ENCODE measurements around the gene ATXN7L3.
"Not testable (repeated sequence)": the region's sequence is repeated elsewhere in the genome, so short reads cannot be mapped to it uniquely, and the experiment has no call there.

Gene ATXN7L3

GRCh38 chr17:44174427-44174826, 25.3 kb downstream of the ATXN7L3 start:
- no peak for DNase-seq

GRCh38 chr17:44171931-44172455, 27.7 kb downstream of the ATXN7L3 start:
- no peak for DNase-seq

- no peak for DNase-seq
These were observed 29.0 kb downstream of the ATXN7L3 start, which contains the start of gene ASB16 for GRCh38 chr17:44170499-44171201. Gene ASB16, plus strand, starts transcription at chr17:44170704. Its CDS starts 86 bp downstream, at chr17:44170790.

- no peak for DNase-seq
These were observed 29.6 kb downstream of the ATXN7L3 start for GRCh38 chr17:44170135-44170498.

- DNase-seq, result no peak
These were observed 32.4 kb downstream of the ATXN7L3 start for GRCh38 chr17:44167181-44167861.

- no peak for DNase-seq
These were observed 35.2 kb downstream of the ATXN7L3 start for GRCh38 chr17:44164476-44164875.

GRCh38 chr17:44159519-44160210, 40.0 kb downstream of the ATXN7L3 start:
- peak; percentile 61 for DNase-seq

- DNase-seq, result no peak
These were observed 44.2 kb downstream of the ATXN7L3 start for GRCh38 chr17:44155488-44155887.

GRCh38 chr17:44152875-44153274, 46.8 kb downstream of the ATXN7L3 start:
- DNase-seq, result no peak

- no peak for DNase-seq
These were observed 49.8 kb downstream of the ATXN7L3 start for GRCh38 chr17:44149750-44150329.

- DNase-seq, result not testable (repeated sequence)
These were observed 50.6 kb downstream of the ATXN7L3 start for GRCh38 chr17:44149066-44149465.

- no peak for DNase-seq
These were observed 51.9 kb downstream of the ATXN7L3 start for GRCh38 chr17:44147812-44148211.

GRCh38 chr17:44146375-44147346, 53.0 kb downstream of the ATXN7L3 start:
- DNase-seq, result no peak

- no peak for DNase-seq
These were observed 54.5 kb downstream of the ATXN7L3 start for GRCh38 chr17:44144966-44145739.

- DNase-seq, result not testable (repeated sequence)
These were observed 55.8 kb downstream of the ATXN7L3 start for GRCh38 chr17:44143921-44144320.

All from CD4-positive, alpha-beta T cell treated with Interleukin-10 for 1 hour (primary cell).